EH (cell line): Measurements from ENCODE around the gene CHN1.

Experiments used
- DNase-seq: peaks from one replicate; pipeline ENCODE4 v3.0.0-alpha.2; 2015; ENCODE audit warnings: low read depth

CHN1 gene, protein sequence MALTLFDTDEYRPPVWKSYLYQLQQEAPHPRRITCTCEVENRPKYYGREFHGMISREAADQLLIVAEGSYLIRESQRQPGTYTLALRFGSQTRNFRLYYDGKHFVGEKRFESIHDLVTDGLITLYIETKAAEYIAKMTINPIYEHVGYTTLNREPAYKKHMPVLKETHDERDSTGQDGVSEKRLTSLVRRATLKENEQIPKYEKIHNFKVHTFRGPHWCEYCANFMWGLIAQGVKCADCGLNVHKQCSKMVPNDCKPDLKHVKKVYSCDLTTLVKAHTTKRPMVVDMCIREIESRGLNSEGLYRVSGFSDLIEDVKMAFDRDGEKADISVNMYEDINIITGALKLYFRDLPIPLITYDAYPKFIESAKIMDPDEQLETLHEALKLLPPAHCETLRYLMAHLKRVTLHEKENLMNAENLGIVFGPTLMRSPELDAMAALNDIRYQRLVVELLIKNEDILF

DNA sequence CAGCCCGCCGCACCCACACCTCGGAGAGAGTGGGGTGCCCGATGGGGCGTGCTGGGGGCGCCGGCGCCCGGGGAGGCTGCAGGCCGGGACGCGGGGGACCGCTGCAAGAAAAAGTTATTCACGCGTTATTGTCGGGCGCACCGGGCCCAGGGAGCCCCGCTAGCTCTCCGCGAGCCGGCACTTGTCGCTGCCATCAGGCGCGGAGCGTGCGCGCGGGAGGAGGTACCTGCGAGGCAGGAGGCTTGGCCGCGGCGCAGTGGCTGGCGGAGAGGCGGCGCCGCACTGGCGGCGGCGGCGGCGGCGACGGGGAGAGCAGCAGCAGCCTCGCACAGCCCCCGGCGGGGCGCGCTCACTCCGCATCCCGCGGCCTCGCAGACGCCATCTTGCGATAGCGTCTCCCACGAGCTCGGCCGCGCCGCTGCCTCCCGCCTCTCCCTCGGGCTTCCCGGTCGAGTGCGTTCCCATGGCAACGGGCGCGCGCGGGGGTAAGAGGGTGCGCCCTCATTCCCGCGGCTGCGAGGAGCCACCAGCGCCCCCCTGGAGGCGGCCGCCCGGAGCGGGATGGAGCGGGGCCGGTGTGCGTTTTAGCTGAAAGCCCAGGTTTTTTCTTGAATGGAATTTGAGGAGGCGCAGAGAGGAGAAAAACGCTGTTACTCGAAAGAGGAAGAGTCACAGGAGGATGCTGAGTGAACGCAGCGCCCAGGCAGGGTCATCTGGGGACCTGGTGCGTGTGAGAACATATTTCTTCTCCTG lies at the start of gene CHN1:
TSS of gene CHN1 (minus strand) at position 402 of the 753 bp plus-strand sequence. CDS start 469 bp downstream, outside the sequence.
- DNase-seq: peak; percentile 83

DNA sequence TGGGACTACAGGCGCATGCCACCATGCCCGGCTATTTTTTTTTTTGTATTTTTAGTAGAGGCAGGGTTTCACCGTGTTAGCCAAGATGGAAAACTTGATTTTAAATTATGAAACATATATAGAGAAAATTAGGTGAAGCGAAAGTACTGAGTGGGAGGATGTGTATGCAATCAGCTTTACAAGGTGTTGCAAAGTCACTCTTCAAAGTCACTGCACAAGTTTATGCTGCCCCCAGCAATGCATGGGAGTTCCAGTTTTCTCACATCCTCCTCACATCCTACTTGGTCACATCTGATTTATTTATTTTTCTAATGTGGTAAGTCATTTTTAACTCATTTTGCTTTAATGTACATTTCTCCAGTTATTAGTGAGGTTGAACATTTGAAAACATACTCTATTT lies 49.2 kb upstream of the CHN1 start:
- DNase-seq: no peak

DNA sequence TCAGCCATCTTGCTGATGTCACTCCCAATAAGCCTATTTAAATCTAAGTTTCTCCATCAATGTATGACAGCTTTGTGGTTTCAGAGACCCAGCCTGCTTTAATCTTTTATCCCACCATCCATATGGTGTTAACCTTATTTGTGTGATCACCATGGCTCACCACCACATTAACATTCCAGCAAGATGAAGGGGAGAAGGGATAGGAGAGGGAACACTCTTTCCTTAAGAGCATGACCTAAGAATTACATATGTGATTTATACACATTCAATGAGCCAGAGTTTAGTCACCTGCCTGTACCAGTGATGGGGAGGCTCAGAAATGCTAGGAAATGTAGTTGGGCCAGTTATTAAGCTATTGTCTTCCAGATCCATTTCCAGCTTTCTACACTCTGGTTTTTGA lies 44.5 kb upstream of the CHN1 start:
- no peak for DNase-seq

DNA sequence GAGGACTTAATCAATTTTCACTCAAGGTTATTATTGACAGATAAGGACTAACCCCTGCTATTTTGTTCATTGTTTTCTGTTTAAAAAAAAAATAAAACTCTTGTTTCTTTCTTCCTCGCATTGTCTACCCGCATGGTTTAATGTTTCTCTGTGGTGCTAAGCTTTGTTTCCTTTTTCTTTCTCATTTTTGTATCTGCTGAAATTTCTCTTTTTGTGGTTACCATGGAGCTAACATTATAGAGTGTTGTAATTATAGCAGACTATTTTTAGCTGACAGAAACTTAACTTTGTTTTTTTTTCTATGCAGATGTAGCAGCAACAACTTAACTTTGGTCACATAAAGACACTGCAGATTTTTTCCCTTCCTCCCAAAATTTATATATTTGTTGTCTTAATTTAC lies 43.1 kb upstream of the CHN1 start:
- no peak for DNase-seq

DNA sequence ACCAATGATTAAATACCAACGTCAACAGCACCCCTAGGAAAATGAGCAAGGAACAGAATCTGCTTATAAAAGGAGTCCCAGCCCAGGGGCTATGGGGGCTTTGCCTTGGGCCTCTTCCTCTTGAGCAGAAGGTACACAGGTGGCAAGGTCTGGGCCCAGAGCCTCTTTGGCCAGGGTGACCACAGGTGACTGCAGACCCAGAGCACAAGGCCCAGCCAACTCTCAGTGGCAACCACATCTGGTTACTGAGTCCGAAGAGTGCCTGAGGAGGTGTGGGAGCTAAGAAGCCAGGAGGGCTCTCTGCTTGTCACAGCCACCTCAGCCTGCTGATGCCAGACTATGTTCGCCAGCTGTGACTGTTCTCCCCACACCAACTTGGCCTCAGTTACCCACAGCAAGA lies 34.3 kb upstream of the CHN1 start:
- DNase-seq: no peak

DNA sequence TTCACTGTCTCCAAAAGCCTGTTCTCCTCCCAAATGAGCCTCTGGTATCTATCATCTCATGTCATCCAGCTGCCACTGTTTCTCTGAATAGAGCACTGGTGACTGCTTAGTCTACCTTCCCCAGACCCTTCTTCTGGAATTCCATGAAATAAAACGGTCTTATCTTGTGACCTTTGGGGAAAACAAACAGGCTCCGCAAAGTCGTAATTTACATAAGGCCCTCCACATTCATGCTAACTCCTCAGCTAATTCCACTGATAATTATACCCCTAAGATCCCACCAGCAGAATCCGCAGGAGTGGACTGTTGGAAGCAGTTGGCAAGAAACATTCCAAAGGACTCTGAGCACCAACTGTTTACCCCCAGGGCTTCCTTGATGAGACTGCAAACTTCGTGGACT lies 33.9 kb upstream of the CHN1 start:
- DNase-seq: no peak

DNA sequence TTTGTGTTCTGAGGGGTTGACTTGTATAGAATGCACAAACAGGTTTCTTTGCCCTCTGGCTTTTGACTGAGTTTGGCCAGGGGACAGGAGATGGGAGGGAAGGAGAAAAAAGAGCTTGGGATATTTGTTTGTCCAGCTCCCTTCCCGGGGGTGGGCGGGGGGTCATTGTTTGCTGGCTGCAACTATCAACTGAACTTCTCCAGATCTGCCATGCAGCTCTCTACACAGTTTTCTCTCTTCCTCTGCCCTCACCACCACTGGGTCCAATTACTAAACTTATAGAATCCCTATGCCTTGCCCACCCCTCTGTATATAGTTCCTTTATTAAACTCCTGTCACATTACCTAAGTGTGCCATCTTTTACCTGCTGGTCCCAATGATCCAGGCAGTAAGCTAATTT lies 32.8 kb upstream of the CHN1 start:
- no peak for DNase-seq

- peak; percentile 29 for DNase-seq
Observed at GRCh38 chr2:175036582-175037018, 31.4 kb upstream of the CHN1 start.

DNA sequence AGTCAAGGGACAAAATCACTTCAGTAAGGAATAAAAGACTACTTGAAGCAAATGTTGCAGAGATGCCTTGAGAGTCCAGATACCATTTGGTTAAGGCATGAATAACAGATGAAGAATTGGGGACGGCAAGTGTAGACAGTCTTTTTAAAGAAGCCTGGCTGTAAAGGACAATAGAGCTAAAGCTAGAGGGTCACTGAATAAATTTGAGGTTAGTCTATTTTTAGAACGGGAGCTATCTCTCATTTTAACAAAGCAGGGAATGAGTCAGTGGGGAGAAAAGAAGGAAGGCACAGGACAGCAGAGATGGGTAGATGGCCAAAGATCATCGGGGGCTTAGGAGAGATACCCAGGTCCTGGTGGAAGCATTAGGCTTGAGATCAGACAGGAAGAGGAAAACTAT lies 30.6 kb upstream of the CHN1 start:
- DNase-seq: peak; percentile 50

GRCh38 chr2:175034716-175035115 lies 29.5 kb upstream of the CHN1 start:
- DNase-seq: no peak

DNA sequence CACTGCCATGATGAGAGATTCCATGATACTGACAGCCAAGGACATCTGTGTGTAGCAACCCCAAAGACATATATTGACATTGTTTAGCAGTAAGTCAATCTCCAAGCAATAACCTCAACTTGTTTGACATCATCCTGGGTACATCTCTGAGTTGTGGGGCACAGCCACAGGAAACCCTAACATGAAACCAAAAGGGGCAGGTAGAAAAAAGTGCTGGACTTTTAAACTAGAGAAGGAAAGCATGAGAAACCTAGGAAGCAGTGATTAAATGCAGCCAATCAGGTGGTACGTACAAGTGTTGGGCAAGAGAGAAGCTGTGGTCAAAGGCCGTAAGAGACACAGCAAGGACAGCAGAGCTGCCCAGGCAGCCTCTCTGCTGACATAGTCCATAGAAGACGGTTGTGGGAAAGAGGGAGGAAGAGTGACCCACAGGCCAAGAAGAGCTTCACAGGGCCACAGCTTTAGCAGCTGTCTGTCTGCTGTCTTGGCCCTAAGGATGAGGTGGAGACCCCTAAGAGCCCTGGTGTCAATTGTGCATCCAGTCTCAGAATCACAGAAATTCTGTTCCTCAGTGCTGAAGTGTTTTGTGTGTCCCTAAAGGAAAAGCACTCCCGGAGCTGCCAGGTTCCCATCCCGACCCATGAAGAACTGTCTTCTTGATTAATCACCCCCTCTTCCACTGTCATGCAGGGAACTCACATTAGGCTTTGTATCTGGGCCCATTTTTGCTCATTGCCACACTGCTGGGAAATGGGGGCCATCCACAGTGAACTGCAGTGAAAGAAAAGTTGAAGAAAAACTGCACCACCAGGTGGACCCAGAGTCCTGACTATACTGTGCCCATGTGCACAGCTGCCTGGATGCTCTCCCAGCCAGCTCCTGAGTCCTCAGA lies 25.4 kb upstream of the CHN1 start:
- DNase-seq: peak; percentile 62

DNA sequence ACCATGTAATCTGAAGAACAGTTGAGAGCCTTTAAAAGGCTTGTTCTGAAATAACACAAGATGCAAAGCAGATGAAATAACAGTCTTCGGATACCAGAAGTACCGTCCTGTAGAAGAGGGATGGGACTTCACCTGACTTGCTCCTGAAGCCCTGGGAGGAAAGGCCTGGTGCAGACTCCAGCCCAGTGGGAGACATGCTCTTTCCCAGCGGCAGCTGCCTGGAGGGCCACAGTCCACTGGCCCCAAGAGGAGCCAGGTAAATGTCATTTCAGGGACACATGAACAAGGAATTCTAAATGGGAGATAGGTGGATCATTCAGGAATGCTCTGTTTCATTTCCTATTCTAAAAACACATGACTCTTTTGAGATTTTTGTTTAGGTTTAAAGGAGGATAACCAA lies 22.6 kb upstream of the CHN1 start:
- no peak for DNase-seq

- no peak for DNase-seq
Observed at GRCh38 chr2:175026385-175026784, 21.2 kb upstream of the CHN1 start.

DNA sequence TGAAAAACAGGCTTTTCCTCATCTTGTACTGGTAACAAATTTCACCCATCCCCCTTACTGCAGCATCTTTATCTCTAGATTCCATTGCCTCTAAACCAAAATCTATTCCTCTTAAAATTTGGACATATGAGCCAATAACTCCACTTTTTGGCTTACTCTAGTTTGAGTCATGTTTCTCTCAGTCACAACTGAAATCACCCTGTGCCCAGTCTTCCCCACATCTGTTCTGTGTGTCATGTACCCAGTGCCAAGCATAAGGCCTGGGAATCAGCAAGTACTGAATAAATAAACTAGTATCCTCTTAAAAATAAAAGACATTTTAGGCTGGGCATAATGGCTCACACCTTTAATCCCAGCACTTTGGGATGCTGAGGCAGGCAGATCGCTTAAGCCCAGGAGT lies 20.8 kb upstream of the CHN1 start:
- peak; percentile 26 for DNase-seq

- DNase-seq: no peak
Observed at GRCh38 chr2:175025233-175025632, 20.1 kb upstream of the CHN1 start.

- no peak for DNase-seq
Observed at GRCh38 chr2:175022923-175023322, 17.7 kb upstream of the CHN1 start.

DNA sequence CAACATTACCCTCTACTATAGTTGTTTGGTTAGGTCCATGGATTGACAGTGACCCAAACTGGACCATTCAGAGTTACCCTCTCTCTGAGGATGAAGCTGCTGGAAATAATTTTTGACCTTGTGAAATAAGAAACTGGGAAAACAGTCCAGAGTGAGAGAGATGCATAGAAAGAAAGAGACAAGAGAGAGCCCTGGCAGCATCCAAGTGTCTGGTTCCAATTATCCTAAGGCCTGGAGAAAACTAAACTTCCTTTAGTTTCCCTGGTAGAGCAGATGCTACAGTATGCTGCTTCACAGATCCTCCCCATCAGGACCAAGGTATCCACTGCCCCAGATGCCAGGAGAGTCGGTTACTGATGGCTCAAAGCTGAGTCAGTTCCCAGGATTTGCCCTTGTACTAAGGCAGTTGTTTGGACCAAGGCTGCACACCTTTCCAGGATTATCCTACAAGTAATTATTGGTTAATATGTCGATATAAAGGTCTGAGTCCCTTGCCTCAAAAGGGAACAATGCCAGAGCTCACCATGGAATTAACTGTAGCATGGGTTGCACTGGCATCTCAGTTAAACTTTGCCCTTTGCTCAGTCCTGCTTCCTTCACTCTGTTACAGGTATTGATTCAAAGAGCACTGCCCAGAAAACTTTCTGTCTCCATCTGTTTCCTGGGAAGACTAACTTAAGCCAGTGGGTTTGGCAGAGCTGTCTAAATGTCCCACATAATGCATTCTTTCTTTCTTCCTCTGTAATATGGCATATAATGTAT lies 14.6 kb upstream of the CHN1 start:
- no peak for DNase-seq

DNA sequence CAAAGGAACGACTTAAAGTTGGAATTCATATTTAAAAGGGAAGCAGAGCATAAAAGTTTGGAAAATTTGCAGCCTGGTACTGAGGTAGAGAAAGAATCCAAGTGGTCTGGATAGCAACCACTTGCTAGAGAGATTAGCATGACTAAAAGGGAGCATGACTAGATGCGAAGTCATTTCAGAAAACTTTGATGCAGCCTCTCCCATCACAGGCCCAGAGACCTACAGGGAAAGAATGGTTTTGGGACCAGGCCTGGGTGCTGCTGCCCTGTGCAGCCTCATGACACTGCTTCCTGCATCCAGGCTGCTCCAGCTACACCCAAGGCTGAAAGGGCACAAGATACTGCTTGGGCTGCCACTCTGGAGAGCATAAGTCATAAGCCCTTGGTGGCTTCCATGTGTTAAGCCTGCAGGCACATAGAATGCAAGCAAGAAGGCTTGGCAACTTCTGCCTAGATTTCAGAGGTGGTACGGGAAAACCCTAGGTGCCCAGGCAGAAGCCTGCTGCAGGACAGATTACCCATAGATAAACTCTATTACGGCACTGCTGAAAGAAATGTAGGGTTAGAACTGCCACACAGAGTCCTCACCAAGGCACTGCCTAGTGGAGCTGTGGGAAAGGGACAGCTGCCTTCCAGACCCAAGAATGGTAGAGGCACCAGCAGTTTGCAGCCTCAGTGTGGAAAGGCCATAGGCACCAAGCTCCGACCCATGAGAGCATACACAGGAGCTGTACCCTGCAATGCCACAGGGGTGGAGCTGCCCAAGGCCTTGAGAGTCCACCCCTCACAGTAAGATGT lies 12.6 kb upstream of the CHN1 start:
- DNase-seq: no peak

DNA sequence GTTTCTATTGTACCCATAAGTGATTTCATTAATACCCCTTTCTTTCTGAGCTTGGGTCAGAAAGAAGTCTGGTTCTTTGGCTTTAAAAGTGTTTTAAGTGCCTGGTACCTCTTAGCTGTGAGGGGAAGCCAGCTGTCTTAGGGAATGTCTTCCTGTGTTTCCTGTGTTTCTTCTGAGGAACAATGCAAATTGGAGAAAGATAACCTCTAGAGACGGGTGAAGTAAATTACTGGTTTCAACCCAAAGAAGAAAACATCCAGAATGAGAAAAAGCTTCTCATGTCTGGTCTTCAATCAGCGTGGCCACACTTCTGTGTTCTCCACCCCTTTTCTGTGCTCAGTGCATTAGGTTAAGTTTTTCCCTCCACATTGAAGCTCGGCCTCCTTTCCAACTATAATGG lies 10.2 kb upstream of the CHN1 start:
- no peak for DNase-seq

- peak; percentile 22 for DNase-seq
Observed at GRCh38 chr2:175012516-175012915, 7.3 kb upstream of the CHN1 start.

- DNase-seq: no peak
Observed at GRCh38 chr2:175011505-175011904, 6.3 kb upstream of the CHN1 start.
